GM19455 (cell line): ENCODE measurements around the gene MYDGF.

Source experiments
- ATAC-seq: cut with Tn5 transposase; IDR thresholded peaks from one replicate; pipeline ENCODE4 v1.9.1; 2021; ENCODE audit not compliant: unreplicated experiment

MYDGF gene

GRCh38 chr19:4609878-4610511 is 60.1 kb downstream of the MYDGF start:
- ATAC-seq: no peak
